Esophagus squamous epithelium (tissue), 4 donors: ENCODE results near the gene WDR87.

Source experiments
- CTCF ChIP-seq, 6 experiments: fragments of 450-650 bp in 4 of 6; fragments of 200-600 bp in 2 of 6; sonication (generic) in 2 of 6; IDR thresholded peaks; one replicate each; pipeline ENCODE4 v1.5.1; 2016 to 2019; ENCODE audit warnings: antibody characterized with exemption in 6 of 6, mild to moderate bottlenecking in 4 of 6, moderate library complexity in 4 of 6
- POLR2A ChIP-seq, 4 donors: fragments of 450-650 bp; IDR thresholded peaks; one replicate each; pipeline ENCODE4 v1.6.1; 2017; ENCODE audit warnings: antibody characterized with exemption in 4 of 4, mild to moderate bottlenecking in 4 of 4, moderate library complexity in 3 of 4

DNA sequence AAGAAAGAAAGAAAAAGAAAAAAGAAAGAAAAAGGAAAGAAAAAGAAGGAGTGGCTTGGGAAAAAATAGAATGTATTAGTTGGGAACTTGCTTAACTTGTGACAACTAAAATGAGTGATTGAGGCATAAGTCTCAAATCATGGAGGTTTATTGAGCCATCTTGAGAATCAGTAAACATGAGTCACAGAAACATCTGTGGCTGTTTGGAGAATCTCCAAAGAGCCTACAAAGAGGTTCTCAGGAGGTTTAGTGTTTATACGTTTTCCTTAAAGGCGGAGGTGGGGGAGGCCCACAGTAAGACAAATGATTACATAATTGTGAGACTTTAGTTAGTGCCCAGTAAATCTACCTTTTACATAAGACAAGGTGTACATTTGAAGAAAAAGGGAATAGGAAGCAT is 38.6 kb downstream of the WDR87 start:
- TF ChIP-seq CTCF (IDR thresholded peaks at IDR 0.05) = no peak
- TF ChIP-seq POLR2A (IDR thresholded peaks at IDR 0.05) = no peak
